ENCODE data around the gene VSIG10.
"Not testable (repeated sequence)": the region's sequence is repeated elsewhere in the genome, so short reads cannot be mapped to it uniquely, and the experiment has no call there.

Gene VSIG10

DNA sequence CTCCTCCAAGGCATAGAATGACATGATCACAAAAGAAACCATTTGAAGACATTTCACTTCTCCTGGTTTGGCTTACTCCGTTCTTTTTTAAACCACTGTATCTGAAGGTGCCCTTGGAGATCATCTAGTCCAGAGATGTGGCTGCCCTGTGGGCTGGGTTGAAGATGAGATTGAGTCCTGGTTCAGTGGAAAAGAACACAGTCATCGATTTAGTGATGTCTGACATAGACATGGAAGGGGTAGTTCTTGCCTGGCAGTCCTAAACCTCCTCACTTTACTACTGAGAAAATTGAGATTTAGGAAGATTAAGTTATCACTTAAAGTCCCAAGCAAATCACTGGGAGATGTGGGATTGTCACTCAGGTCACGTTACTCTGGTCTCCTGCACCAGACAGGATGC lies 2.8 kb downstream of the VSIG10 start:
- Histone ChIP-seq H3K9me3 (ENCODE audit: low read length) (no peaks in the 10 kb centered on the region), H3K4me1 (ENCODE audit: insufficient read depth, low read length) (peaks cover 4% of the 10 kb centered on the region), H3K4me3 (ENCODE audit: low read length) (no peak overlapping the region), H2AFZ (ENCODE audit: low read depth, low read length) (no peak overlapping the region), H3K36me3 (ENCODE audit: insufficient read depth, low read length) (no peaks in the 10 kb centered on the region), H3K27me3 (ENCODE audit: insufficient read depth, low read length) (no peaks in the 10 kb centered on the region)

- Histone ChIP-seq H2AFZ (ENCODE audit: low read depth, low read length) (no peak overlapping the region), H3K36me3 (ENCODE audit: insufficient read depth, low read length) (no peaks in the 10 kb centered on the region), H3K4me3 (ENCODE audit: low read length) (no peak overlapping the region), H3K9me3 (ENCODE audit: low read length) (no peaks in the 10 kb centered on the region), H3K27me3 (ENCODE audit: insufficient read depth, low read length) (no peaks in the 10 kb centered on the region), H3K4me1 (ENCODE audit: insufficient read depth, low read length) (peaks cover 4% of the 10 kb centered on the region)
Observed at GRCh38 chr12:118098911-118099671, 4.7 kb downstream of the VSIG10 start.

GRCh38 chr12:118098401-118098800 lies 5.4 kb downstream of the VSIG10 start:
- H3K4me1 ChIP-seq (ENCODE audit: insufficient read depth, low read length) = peaks cover 4% of the 10 kb centered on the region

DNA sequence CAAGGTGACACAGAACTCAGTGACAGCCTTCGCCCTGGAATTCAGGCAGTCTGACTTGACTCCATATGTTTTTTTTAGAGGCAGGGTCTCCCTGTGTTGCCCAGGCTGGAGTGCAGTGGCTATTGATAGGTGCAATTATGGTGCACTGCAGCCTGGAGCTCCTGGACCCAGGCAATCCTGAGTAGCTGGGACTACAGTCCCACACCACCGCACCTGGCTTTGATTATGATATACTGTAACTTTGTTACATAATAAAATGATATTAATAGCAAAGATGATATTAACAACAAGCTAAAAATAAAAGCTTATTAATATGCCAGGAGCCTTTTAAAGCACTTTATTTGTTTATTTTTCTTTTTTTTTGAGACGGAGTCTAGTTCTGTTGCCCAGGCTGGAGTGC lies 9.8 kb downstream of the VSIG10 start:
- no peaks in the 10 kb centered on the region for H3K36me3 ChIP-seq (ENCODE audit: insufficient read depth, low read length)
- no peaks in the 10 kb centered on the region for H3K27me3 ChIP-seq (ENCODE audit: insufficient read depth, low read length)
- no peak overlapping the region for H2AFZ ChIP-seq (ENCODE audit: low read depth, low read length)
- H3K4me1 ChIP-seq (ENCODE audit: insufficient read depth, low read length) = no peaks in the 10 kb centered on the region
- no peak overlapping the region for H3K4me3 ChIP-seq (ENCODE audit: low read length)
- no peaks in the 10 kb centered on the region for H3K9me3 ChIP-seq (ENCODE audit: low read length)

More at GRCh38 chr12:118098401-118098800, 5.4 kb downstream of the VSIG10 start:
- Histone ChIP-seq H3K9me3 (ENCODE audit: low read length) (no peaks in the 10 kb centered on the region), H2AFZ (ENCODE audit: low read depth, low read length) (no peak overlapping the region), H3K4me3 (ENCODE audit: low read length) (no peak overlapping the region), H3K27me3 (ENCODE audit: insufficient read depth, low read length) (no peaks in the 10 kb centered on the region), H3K36me3 (ENCODE audit: insufficient read depth, low read length) (no peaks in the 10 kb centered on the region)

DNA sequence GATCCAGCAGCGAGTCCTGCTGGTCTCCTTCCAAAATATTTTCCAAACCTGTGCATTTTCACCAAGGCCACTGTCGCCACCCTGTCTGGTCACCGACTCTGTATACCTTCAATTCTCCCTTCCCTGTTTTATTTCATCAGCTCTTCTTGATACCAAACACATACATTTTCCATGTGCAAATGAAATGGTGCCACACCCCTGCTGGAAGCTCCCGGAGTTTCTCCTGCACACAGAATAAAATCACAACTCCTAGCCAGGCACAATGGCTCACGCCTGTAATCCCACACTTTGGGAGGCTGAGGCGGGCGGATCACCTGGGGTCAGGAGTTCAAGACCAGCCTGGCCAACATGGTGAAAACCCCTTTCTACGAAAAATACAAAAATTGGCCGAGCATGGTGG lies 14.0 kb downstream of the VSIG10 start:
- H3K36me3 ChIP-seq (ENCODE audit: insufficient read depth, low read length) = no peaks in the 10 kb centered on the region
- no peaks in the 10 kb centered on the region for H3K4me1 ChIP-seq (ENCODE audit: insufficient read depth, low read length)
- H3K9me3 ChIP-seq (ENCODE audit: low read length) = no peaks in the 10 kb centered on the region
- H3K27me3 ChIP-seq (ENCODE audit: insufficient read depth, low read length) = no peaks in the 10 kb centered on the region
- no peak overlapping the region for H3K4me3 ChIP-seq (ENCODE audit: low read length)
- H2AFZ ChIP-seq (ENCODE audit: low read depth, low read length) = no peak overlapping the region

DNA sequence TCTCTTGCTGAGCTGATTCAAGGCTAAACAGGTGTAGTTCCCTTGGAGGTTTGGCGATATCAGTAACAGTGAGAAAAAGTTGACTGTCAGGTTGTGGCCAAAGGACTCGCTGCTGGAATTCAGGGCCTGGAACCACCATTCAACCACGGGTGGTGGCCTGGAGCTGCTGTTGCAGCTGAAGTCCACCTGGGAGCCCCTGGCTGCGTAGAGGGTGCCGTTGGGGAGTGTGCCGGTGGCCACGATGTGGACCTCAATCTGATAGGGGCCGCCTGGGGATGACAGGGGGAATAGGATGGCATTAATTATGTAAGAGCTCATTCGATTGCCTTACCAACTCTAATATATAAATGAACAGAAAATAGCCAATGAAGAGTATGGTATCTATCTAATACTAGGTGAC lies 21.6 kb downstream of the VSIG10 start:
- H3K4me1 ChIP-seq (ENCODE audit: insufficient read depth, low read length) = no peaks in the 10 kb centered on the region
- H3K9me3 ChIP-seq (ENCODE audit: low read length) = peaks cover 2% of the 10 kb centered on the region
- H3K4me3 ChIP-seq (ENCODE audit: low read length) = no peak overlapping the region
- peaks cover 6% of the 10 kb centered on the region for H3K36me3 ChIP-seq (ENCODE audit: insufficient read depth, low read length)
- H2AFZ ChIP-seq (ENCODE audit: low read depth, low read length) = no peak overlapping the region
- H3K27me3 ChIP-seq (ENCODE audit: insufficient read depth, low read length) = no peaks in the 10 kb centered on the region

DNA sequence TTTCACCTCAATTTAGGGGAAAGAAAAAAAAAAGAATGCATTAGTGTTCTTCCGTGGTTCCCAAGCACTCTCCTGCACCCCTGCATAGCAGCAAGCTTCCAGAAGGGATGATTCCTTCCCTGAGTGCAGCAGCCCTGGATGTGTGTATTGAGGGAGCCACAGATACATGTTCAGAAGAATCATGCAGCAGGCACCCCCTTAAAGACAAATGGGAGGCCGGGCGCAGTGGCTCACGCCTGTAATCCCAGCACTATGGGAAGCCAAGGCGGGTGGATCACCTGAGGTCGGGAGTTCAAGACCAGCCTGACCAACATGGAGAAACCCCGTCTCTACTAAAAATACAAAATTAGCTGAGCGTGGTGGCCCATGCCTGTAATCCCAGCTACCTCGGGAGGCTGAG lies 22.3 kb downstream of the VSIG10 start:
- not testable (repeated sequence) for H3K36me3 ChIP-seq (ENCODE audit: insufficient read depth, low read length); H3K9me3 ChIP-seq (ENCODE audit: low read length); H2AFZ ChIP-seq (ENCODE audit: low read depth, low read length); H3K27me3 ChIP-seq (ENCODE audit: insufficient read depth, low read length); H3K4me3 ChIP-seq (ENCODE audit: low read length); H3K4me1 ChIP-seq (ENCODE audit: insufficient read depth, low read length)

- H3K4me3 ChIP-seq (ENCODE audit: low read length) = no peak overlapping the region
- peaks cover 22% of the 10 kb centered on the region for H3K36me3 ChIP-seq (ENCODE audit: insufficient read depth, low read length)
- H3K4me1 ChIP-seq (ENCODE audit: insufficient read depth, low read length) = no peaks in the 10 kb centered on the region
- no peaks in the 10 kb centered on the region for H3K27me3 ChIP-seq (ENCODE audit: insufficient read depth, low read length)
- no peaks in the 10 kb centered on the region for H3K9me3 ChIP-seq (ENCODE audit: low read length)
- no peak overlapping the region for H2AFZ ChIP-seq (ENCODE audit: low read depth, low read length)
Observed at GRCh38 chr12:118073768-118074167, 30.0 kb downstream of the VSIG10 start.

DNA sequence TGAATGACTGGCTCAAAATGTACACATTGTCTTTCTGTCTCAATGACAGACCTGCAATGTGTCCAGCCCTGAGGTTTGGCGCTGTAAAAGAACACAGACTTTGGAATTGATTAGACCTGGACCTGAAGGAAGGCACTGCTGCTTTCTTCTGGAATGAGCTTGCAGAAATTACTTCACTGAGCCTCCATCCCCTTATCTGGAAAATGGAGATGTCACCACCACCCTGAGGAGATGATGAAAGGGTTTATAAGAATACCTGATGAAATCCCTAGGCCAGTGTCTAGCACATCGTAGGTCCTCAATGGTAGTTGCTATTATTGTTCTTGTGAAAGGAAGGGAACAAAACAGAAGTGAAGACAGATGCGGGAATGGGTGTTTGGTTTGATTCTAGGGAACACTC lies 33.2 kb downstream of the VSIG10 start:
- H3K4me3 ChIP-seq (ENCODE audit: low read length) = no peak overlapping the region
- no peaks in the 10 kb centered on the region for H3K9me3 ChIP-seq (ENCODE audit: low read length)
- no peaks in the 10 kb centered on the region for H3K27me3 ChIP-seq (ENCODE audit: insufficient read depth, low read length)
- no peak overlapping the region for H2AFZ ChIP-seq (ENCODE audit: low read depth, low read length)
- H3K4me1 ChIP-seq (ENCODE audit: insufficient read depth, low read length) = no peaks in the 10 kb centered on the region
- peaks cover 19% of the 10 kb centered on the region for H3K36me3 ChIP-seq (ENCODE audit: insufficient read depth, low read length)

DNA sequence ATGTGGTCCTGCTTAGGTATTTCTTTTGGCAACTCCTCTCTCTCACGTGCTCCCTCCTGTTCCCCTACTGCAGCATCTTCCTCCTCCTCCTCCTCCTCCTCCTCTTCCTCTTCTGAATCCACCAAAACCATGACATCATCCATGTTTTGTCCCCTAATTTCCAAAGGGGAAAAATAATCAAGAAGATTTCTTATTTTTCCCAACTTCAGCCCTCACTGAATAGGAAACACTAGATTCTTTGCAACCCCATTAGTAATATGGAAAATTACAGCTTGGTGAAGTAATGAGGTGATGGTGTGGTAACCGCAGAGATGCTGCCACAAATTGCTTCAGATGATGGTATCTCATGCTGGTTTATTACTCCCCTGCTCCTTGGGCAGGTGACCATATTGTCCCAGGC lies 35.4 kb downstream of the VSIG10 start:
- Histone ChIP-seq H3K27me3 (ENCODE audit: insufficient read depth, low read length) (no peaks in the 10 kb centered on the region), H2AFZ (ENCODE audit: low read depth, low read length) (no peak overlapping the region), H3K4me1 (ENCODE audit: insufficient read depth, low read length) (peaks cover 2% of the 10 kb centered on the region), H3K36me3 (ENCODE audit: insufficient read depth, low read length) (peaks cover 19% of the 10 kb centered on the region), H3K4me3 (ENCODE audit: low read length) (no peak overlapping the region), H3K9me3 (ENCODE audit: low read length) (no peaks in the 10 kb centered on the region)

GRCh38 chr12:118065380-118065779 lies 38.4 kb downstream of the VSIG10 start:
- Histone ChIP-seq H3K9me3 (ENCODE audit: low read length) (no peaks in the 10 kb centered on the region), H3K4me1 (ENCODE audit: insufficient read depth, low read length) (peaks cover 9% of the 10 kb centered on the region), H3K36me3 (ENCODE audit: insufficient read depth, low read length) (peaks cover 5% of the 10 kb centered on the region), H2AFZ (ENCODE audit: low read depth, low read length) (no peak overlapping the region), H3K27me3 (ENCODE audit: insufficient read depth, low read length) (no peaks in the 10 kb centered on the region), H3K4me3 (ENCODE audit: low read length) (no peak overlapping the region)

GRCh38 chr12:118064608-118065007 lies 39.2 kb downstream of the VSIG10 start:
- H2AFZ ChIP-seq (ENCODE audit: low read depth, low read length) = no peak overlapping the region
- peaks cover 5% of the 10 kb centered on the region for H3K36me3 ChIP-seq (ENCODE audit: insufficient read depth, low read length)
- H3K27me3 ChIP-seq (ENCODE audit: insufficient read depth, low read length) = no peaks in the 10 kb centered on the region
- H3K4me1 ChIP-seq (ENCODE audit: insufficient read depth, low read length) = peaks cover 13% of the 10 kb centered on the region
- no peaks in the 10 kb centered on the region for H3K9me3 ChIP-seq (ENCODE audit: low read length)
- no peak overlapping the region for H3K4me3 ChIP-seq (ENCODE audit: low read length)

- Histone ChIP-seq H3K4me3 (ENCODE audit: low read length) (no peak overlapping the region), H3K27me3 (ENCODE audit: insufficient read depth, low read length) (no peaks in the 10 kb centered on the region), H2AFZ (ENCODE audit: low read depth, low read length) (no peak overlapping the region), H3K9me3 (ENCODE audit: low read length) (no peaks in the 10 kb centered on the region), H3K36me3 (ENCODE audit: insufficient read depth, low read length) (peaks cover 5% of the 10 kb centered on the region), H3K4me1 (ENCODE audit: insufficient read depth, low read length) (peaks cover 13% of the 10 kb centered on the region)
Observed at GRCh38 chr12:118063576-118064391, 40.0 kb downstream of the VSIG10 start.
